ENCODE measurements around the gene DNAJB2. TPM values are rescaled to one million over a fixed set of nuclear protein-coding genes. Genes with fewer than 3 reads are reported as not detected.

The DNAJB2 gene
- total RNA-seq, 2 experiments from 2014 or later: 38.2 to 40.9 TPM

- no peaks in the 10 kb centered on the region for H3K4me1 Mint-ChIP-seq
- ChIA-PET CTCF (interaction anchor here (1.2 kb wide), 1 partner anchor 20 kb away, joined by 3 read pairs; no protein-coding TSS in a partner anchor), POLR2A (no interaction called here)
- no peak overlapping the region for H3K4me3 Mint-ChIP-seq
- no peaks in the 10 kb centered on the region for H3K9me3 Mint-ChIP-seq
- H3K36me3 Mint-ChIP-seq (ENCODE audit: low read depth): no peaks in the 10 kb centered on the region
- peaks cover 11% of the 10 kb centered on the region for H3K27me3 Mint-ChIP-seq
- DNase-seq: no peak
- no peak overlapping the region for H3K27ac Mint-ChIP-seq
These were observed 35.8 kb downstream of the DNAJB2 start for GRCh38 chr2:219314804-219315468.

GRCh38 chr2:219323434-219323833, 44.3 kb downstream of the DNAJB2 start:
- ChIA-PET CTCF (interaction anchor here (0.5 to 1.2 kb wide), 4 partner anchors 12 to 281 kb away, joined by 3 to 4 read pairs (median 3); no protein-coding TSS in a partner anchor), POLR2A (no interaction called here)
- DNase-seq: no peak
- Mint-ChIP-seq H3K9me3 (no peaks in the 10 kb centered on the region), H3K27me3 (peaks cover 20% of the 10 kb centered on the region), H3K27ac (no peak overlapping the region), H3K4me3 (no peak overlapping the region), H3K36me3 (ENCODE audit: low read depth) (no peaks in the 10 kb centered on the region), H3K4me1 (peaks cover 10% of the 10 kb centered on the region)

- Mint-ChIP-seq H3K36me3 (ENCODE audit: low read depth) (no peaks in the 10 kb centered on the region), H3K4me1 (peaks cover 10% of the 10 kb centered on the region), H3K4me3 (no peak overlapping the region), H3K27ac (no peak overlapping the region), H3K9me3 (no peaks in the 10 kb centered on the region), H3K27me3 (peaks cover 26% of the 10 kb centered on the region)
- CTCF ChIA-PET: interaction anchor here (1.5 kb wide), 1 partner anchor 15 kb away, joined by 3 read pairs; no protein-coding TSS in a partner anchor
- POLR2A ChIA-PET: no interaction called here
- no peak for DNase-seq
These were observed 46.0 kb downstream of the DNAJB2 start for GRCh38 chr2:219325136-219325535.

GRCh38 chr2:219325657-219326315, 46.6 kb downstream of the DNAJB2 start:
- H3K27me3 Mint-ChIP-seq: peaks cover 31% of the 10 kb centered on the region
- ChIA-PET CTCF (interaction anchor here (1.0 to 1.5 kb wide), 2 partner anchors 16 to 331 kb away, joined by 3 read pairs; no protein-coding TSS in a partner anchor), POLR2A (no interaction called here)
- no peaks in the 10 kb centered on the region for H3K36me3 Mint-ChIP-seq (ENCODE audit: low read depth)
- no peaks in the 10 kb centered on the region for H3K9me3 Mint-ChIP-seq
- no peak overlapping the region for H3K4me3 Mint-ChIP-seq
- DNase-seq: no peak
- H3K27ac Mint-ChIP-seq: no peak overlapping the region
- H3K4me1 Mint-ChIP-seq: peaks cover 9% of the 10 kb centered on the region

GRCh38 chr2:219327719-219328118, 48.6 kb downstream of the DNAJB2 start:
- H3K36me3 Mint-ChIP-seq (ENCODE audit: low read depth): no peaks in the 10 kb centered on the region
- ChIA-PET POLR2A (no interaction called here), CTCF (interaction anchor here (0.9 to 1.1 kb wide), 2 partner anchors 33 to 202 kb away, joined by 3 read pairs; no protein-coding TSS in a partner anchor)
- no peak overlapping the region for H3K4me3 Mint-ChIP-seq
- H3K27me3 Mint-ChIP-seq: peaks cover 45% of the 10 kb centered on the region
- H3K4me1 Mint-ChIP-seq: no peaks in the 10 kb centered on the region
- no peak for DNase-seq
- peaks cover 6% of the 10 kb centered on the region for H3K9me3 Mint-ChIP-seq
- H3K27ac Mint-ChIP-seq: no peak overlapping the region

- no peaks in the 10 kb centered on the region for H3K36me3 Mint-ChIP-seq (ENCODE audit: low read depth)
- peak; percentile 30 for DNase-seq
- peaks cover 58% of the 10 kb centered on the region for H3K27me3 Mint-ChIP-seq
- H3K4me3 Mint-ChIP-seq: no peak overlapping the region
- POLR2A ChIA-PET: no interaction called here
- no peaks in the 10 kb centered on the region for H3K4me1 Mint-ChIP-seq
- CTCF ChIA-PET: no interaction called here
- H3K27ac Mint-ChIP-seq: no peak overlapping the region
- H3K9me3 Mint-ChIP-seq: peaks cover 12% of the 10 kb centered on the region
These were observed 52.5 kb downstream of the DNAJB2 start for GRCh38 chr2:219331560-219332213.

- Mint-ChIP-seq H3K4me3 (no peak within 1 kb of the TSS), H3K27ac (no peak within 1 kb of the TSS), H3K36me3 (ENCODE audit: low read depth) (no peaks in the 10 kb centered on the region), H3K27me3 (peaks cover 59% of the 10 kb centered on the region), H3K9me3 (peaks cover 12% of the 10 kb centered on the region), H3K4me1 (no peaks in the 10 kb centered on the region)
- ChIA-PET POLR2A (no interaction called here), CTCF (interaction anchor here (0.5 kb wide), 2 partner anchors 13 to 186 kb away, joined by 3 read pairs; no protein-coding TSS in a partner anchor)
- DNase-seq: no peak
These were observed 53.4 kb downstream of the DNAJB2 start, which contains the start of gene RESP18 for GRCh38 chr2:219332542-219332941. Gene RESP18 (minus strand): TSS chr2:219332744.

- no peak for DNase-seq
- peaks cover 59% of the 10 kb centered on the region for H3K27me3 Mint-ChIP-seq
- POLR2A ChIA-PET: no interaction called here
- no peaks in the 10 kb centered on the region for H3K36me3 Mint-ChIP-seq (ENCODE audit: low read depth)
- H3K4me1 Mint-ChIP-seq: no peaks in the 10 kb centered on the region
- H3K9me3 Mint-ChIP-seq: peaks cover 12% of the 10 kb centered on the region
- no peak overlapping the region for H3K4me3 Mint-ChIP-seq
- H3K27ac Mint-ChIP-seq: no peak overlapping the region
- CTCF ChIA-PET: no interaction called here
These were observed 54.9 kb downstream of the DNAJB2 start for GRCh38 chr2:219334076-219334475.

GRCh38 chr2:219335373-219335786, 56.2 kb downstream of the DNAJB2 start:
- no peak overlapping the region for H3K27ac Mint-ChIP-seq
- H3K9me3 Mint-ChIP-seq: peaks cover 12% of the 10 kb centered on the region
- H3K4me1 Mint-ChIP-seq: no peaks in the 10 kb centered on the region
- ChIA-PET POLR2A (no interaction called here), CTCF (no interaction called here)
- no peak for DNase-seq
- no peaks in the 10 kb centered on the region for H3K36me3 Mint-ChIP-seq (ENCODE audit: low read depth)
- H3K4me3 Mint-ChIP-seq: no peak overlapping the region
- peaks cover 60% of the 10 kb centered on the region for H3K27me3 Mint-ChIP-seq

Small RNA genes lying within 50 kb of the gene (microRNA-seq; reads per million reads assigned to microRNA genes)
- gene MIR153-1 (ENCODE audit: borderline microRNAs expressed, borderline replicate concordance): not detected

Other genes starting within 250 kb of the DNAJB2 start
- not detected for gene CFAP65, start 237.8 kb upstream of the DNAJB2 start, total RNA-seq
- gene IHH, start 218.4 kb upstream of the DNAJB2 start, total RNA-seq: not detected
- gene NHEJ1, start 118.6 kb upstream of the DNAJB2 start, total RNA-seq: 10 to 100 TPM; 18.1 to 20.3 TPM
- gene SLC23A3, start 109.3 kb upstream of the DNAJB2 start, total RNA-seq: 1 to 10 TPM; 2.3 to 2.8 TPM
- 10 to 100 TPM; 79.6 to 79.8 TPM for gene CNPPD1, start 102.4 kb upstream of the DNAJB2 start, total RNA-seq
- 100 to 1,000 TPM in 1 of 2 experiments, 10 to 100 TPM in 1; 95.1 to 102 TPM for gene RETREG2, start 101.1 kb upstream of the DNAJB2 start, total RNA-seq
- gene ZFAND2B, start 72.6 kb upstream of the DNAJB2 start, total RNA-seq: 10 to 100 TPM; 49.1 to 60.2 TPM
- gene ABCB6, start 60.4 kb upstream of the DNAJB2 start, total RNA-seq: 10 to 100 TPM; 10.0 to 10.3 TPM
- 10 to 100 TPM; 48.5 to 52.9 TPM for gene ATG9A, start 49.7 kb upstream of the DNAJB2 start, total RNA-seq
- 100 to 1,000 TPM in 1 of 2 experiments, 10 to 100 TPM in 1; 92.0 to 100 TPM for gene ANKZF1, start 49.6 kb upstream of the DNAJB2 start, total RNA-seq
- 1 to 10 TPM; 3.3 to 3.4 TPM for gene GLB1L, start 33.9 kb upstream of the DNAJB2 start, total RNA-seq
- 10 to 100 TPM; 33.0 to 33.5 TPM for gene STK16, start 33.9 kb upstream of the DNAJB2 start, total RNA-seq
- not detected for gene TUBA4B, start 26.1 kb upstream of the DNAJB2 start, total RNA-seq
- gene TUBA4A, start 25.4 kb upstream of the DNAJB2 start, total RNA-seq: 100 to 1,000 TPM; 261 to 339 TPM
- gene PTPRN, start 30.0 kb downstream of the DNAJB2 start, total RNA-seq: not detected
- gene RESP18, start 53.4 kb downstream of the DNAJB2 start, total RNA-seq: not detected
- 10 to 100 TPM; 58.8 to 64.9 TPM for gene DNPEP, start 108.5 kb downstream of the DNAJB2 start, total RNA-seq
- not detected for gene DES, start 139.0 kb downstream of the DNAJB2 start, total RNA-seq
- 1 to 10 TPM; 2.0 to 2.6 TPM for gene SPEG, start 155.5 kb downstream of the DNAJB2 start, total RNA-seq
- gene GMPPA, start 219.5 kb downstream of the DNAJB2 start, total RNA-seq: 10 to 100 TPM; 34.5 to 40.5 TPM
- not detected for gene ASIC4, start 235.1 kb downstream of the DNAJB2 start, total RNA-seq

All from activated CD4-positive, alpha-beta T cell treated with anti-CD3 and anti-CD28 coated beads, Interleukin-2, amount 10 ng/mL, durations not matched to agents 7 days and 5 days (primary cell).